Progenitor cell of endocrine pancreas (in vitro differentiated cells): ENCODE measurements around the gene VSNL1. TPM values are rescaled to one million over a fixed set of nuclear protein-coding genes. Genes with fewer than 3 reads are reported as not detected.
A peak's percentile ranks its signal among the peaks of the same experiment; 100 is the strongest.

Experiments
- DNase-seq: peaks from one replicate; pipeline ENCODE4 v3.0.0; 2021; ENCODE audit warnings: low spot score; ENCODE audit not compliant: unreplicated experiment
- H3K27ac Mint-ChIP-seq: 2 replicates; pipeline ENCODE4 v1.8.0; 2021; ENCODE audit warnings: mild to moderate bottlenecking, moderate library complexity, mixed read lengths
- H3K27me3 Mint-ChIP-seq: 2 replicates; pipeline ENCODE4 v1.8.0; 2021; ENCODE audit warnings: mixed read lengths
- H3K36me3 Mint-ChIP-seq: 2 replicates; pipeline ENCODE4 v1.8.0; 2022; ENCODE audit warnings: mixed read lengths; ENCODE audit not compliant: insufficient read depth
- H3K4me1 Mint-ChIP-seq: 2 replicates; pipeline ENCODE4 v1.8.0; 2021; ENCODE audit warnings: low read depth, mixed read lengths
- H3K4me3 Mint-ChIP-seq: 2 replicates; pipeline ENCODE4 v1.8.0; 2021; ENCODE audit warnings: low read depth, mild to moderate bottlenecking, moderate library complexity, mixed read lengths
- H3K9me3 Mint-ChIP-seq: 2 replicates; pipeline ENCODE4 v1.8.0; 2021; ENCODE audit warnings: low read depth, mixed read lengths
- total RNA-seq: library from RNA; stranded (reverse); gene quantifications from 2 replicates; pipeline ENCODE4 v1.2.1, GENCODE V29; 2021
- TF ChIP-seq, protein P1 (sequence below): fragments of 200-600 bp; sonication (generic); IDR thresholded peaks from one replicate; pipeline ENCODE4 v1.5.0; 2021; ENCODE audit warnings: antibody characterized with exemption, mild to moderate bottlenecking; ENCODE audit not compliant: unreplicated experiment

The VSNL1 gene
- total RNA-seq, 1 donor from 2014 or later, result 1.1 TPM

GRCh38 chr2:17571681-17572080 is 31.2 kb downstream of the VSNL1 start:
- Mint-ChIP-seq H3K4me3 (no peak overlapping the region), H3K36me3 (no peaks in the 10 kb centered on the region), H3K27ac (no peak overlapping the region), H3K4me1 (peaks cover 5% of the 10 kb centered on the region), H3K9me3 (no peaks in the 10 kb centered on the region), H3K27me3 (peaks cover 4% of the 10 kb centered on the region)
- DNase-seq, result no peak
- TF ChIP-seq, protein P1, sequence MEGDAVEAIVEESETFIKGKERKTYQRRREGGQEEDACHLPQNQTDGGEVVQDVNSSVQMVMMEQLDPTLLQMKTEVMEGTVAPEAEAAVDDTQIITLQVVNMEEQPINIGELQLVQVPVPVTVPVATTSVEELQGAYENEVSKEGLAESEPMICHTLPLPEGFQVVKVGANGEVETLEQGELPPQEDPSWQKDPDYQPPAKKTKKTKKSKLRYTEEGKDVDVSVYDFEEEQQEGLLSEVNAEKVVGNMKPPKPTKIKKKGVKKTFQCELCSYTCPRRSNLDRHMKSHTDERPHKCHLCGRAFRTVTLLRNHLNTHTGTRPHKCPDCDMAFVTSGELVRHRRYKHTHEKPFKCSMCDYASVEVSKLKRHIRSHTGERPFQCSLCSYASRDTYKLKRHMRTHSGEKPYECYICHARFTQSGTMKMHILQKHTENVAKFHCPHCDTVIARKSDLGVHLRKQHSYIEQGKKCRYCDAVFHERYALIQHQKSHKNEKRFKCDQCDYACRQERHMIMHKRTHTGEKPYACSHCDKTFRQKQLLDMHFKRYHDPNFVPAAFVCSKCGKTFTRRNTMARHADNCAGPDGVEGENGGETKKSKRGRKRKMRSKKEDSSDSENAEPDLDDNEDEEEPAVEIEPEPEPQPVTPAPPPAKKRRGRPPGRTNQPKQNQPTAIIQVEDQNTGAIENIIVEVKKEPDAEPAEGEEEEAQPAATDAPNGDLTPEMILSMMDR, result no peak

DNA sequence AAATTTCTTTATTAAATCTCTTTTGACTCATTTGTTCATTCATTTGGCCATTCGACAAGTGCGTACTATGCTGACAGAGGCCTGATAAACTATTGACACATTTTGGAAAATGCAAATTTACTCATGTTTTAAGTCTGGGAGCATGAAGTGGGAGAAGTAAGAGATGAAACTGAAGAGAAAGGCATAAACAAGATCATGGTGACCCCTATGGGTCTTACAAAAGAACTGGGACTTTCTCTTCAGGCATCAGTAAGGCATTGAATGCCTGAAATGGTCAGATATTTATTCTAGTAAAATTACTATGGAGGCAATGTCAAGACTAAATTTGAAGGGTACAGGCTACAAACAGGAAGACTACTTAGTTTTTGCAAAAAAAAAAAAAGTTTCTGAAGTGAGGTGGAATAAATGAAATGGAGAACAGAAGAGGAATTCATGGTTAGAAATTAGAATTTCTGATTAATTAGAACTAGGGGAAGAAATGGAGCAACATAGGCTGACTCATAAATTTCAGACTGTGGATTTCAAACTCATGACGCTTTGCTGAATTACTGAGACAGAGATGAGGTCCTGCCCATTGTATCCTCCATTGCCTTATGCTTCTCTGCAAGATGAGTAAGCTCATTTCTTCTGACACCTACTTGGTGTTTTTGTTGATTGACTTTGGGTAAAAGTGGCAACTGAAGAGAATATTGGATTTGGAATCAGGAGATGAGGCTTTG is 32.7 kb downstream of the VSNL1 start:
- peaks cover 6% of the 10 kb centered on the region for H3K4me1 Mint-ChIP-seq
- no peaks in the 10 kb centered on the region for H3K9me3 Mint-ChIP-seq
- H3K27me3 Mint-ChIP-seq, result peaks cover 4% of the 10 kb centered on the region
- no peak overlapping the region for H3K4me3 Mint-ChIP-seq
- H3K27ac Mint-ChIP-seq, result no peak overlapping the region
- TF ChIP-seq, protein P1, result peak; percentile 46
- no peak for DNase-seq
- H3K36me3 Mint-ChIP-seq, result no peaks in the 10 kb centered on the region

GRCh38 chr2:17573804-17574175 is 33.3 kb downstream of the VSNL1 start:
- Mint-ChIP-seq H3K27ac (no peak overlapping the region), H3K9me3 (no peaks in the 10 kb centered on the region), H3K27me3 (peaks cover 4% of the 10 kb centered on the region), H3K36me3 (no peaks in the 10 kb centered on the region), H3K4me3 (no peak overlapping the region), H3K4me1 (peaks cover 6% of the 10 kb centered on the region)
- TF ChIP-seq, protein P1, result no peak
- no peak for DNase-seq

DNA sequence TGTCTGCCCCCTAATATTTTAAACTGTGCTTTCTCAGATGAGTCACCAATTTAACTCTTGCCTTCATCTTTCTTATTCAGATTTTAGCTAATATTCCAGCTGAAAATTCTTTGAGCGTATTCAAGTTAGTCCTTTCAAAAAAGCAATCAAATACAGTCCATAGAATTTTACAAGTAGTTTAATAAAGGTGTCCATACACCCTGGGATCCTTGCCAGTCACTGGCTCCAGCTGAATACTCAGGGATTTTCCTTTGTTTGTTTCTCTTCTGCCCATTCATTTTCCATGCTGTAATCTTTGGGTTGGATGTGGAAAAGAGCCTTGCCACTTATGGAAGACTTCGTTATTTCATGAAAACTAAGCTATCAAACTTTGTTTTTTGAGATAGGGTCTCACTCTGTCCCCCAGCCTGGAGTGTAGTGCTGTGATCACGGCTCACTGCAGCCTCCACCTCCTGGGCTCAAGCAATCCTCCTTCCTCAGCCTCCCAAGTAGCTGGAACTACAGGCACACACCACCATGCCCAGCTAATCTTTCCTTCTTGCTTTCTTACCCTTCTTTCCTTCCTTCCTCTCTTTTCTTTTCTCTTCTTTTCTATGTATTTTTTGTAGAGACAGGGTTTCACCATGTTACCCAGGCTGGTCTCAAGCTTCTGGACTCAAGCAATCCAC is 34.0 kb downstream of the VSNL1 start:
- H3K27me3 Mint-ChIP-seq, result peaks cover 4% of the 10 kb centered on the region
- H3K4me3 Mint-ChIP-seq, result no peak overlapping the region
- no peaks in the 10 kb centered on the region for H3K9me3 Mint-ChIP-seq
- H3K4me1 Mint-ChIP-seq, result peaks cover 6% of the 10 kb centered on the region
- H3K27ac Mint-ChIP-seq, result no peak overlapping the region
- no peak for DNase-seq
- TF ChIP-seq, protein P1, result no peak
- no peaks in the 10 kb centered on the region for H3K36me3 Mint-ChIP-seq

GRCh38 chr2:17576802-17577201 is 36.3 kb downstream of the VSNL1 start:
- TF ChIP-seq, protein P1, result no peak
- DNase-seq, result no peak
- H3K4me1 Mint-ChIP-seq, result peaks cover 4% of the 10 kb centered on the region
- H3K9me3 Mint-ChIP-seq, result no peaks in the 10 kb centered on the region
- H3K36me3 Mint-ChIP-seq, result no peaks in the 10 kb centered on the region
- H3K27ac Mint-ChIP-seq, result no peak overlapping the region
- no peak overlapping the region for H3K4me3 Mint-ChIP-seq
- peaks cover 6% of the 10 kb centered on the region for H3K27me3 Mint-ChIP-seq
